NCI-H82 treated with DMSO at 0.1 percent for 48 hours (cell line): ENCODE results near the gene ARHGAP35.
"Not testable (repeated sequence)": the region's sequence is repeated elsewhere in the genome, so short reads cannot be mapped to it uniquely, and the experiment has no call there.

Source experiments
- DNase-seq: peaks from one replicate; lab custom pipeline; 2025; ENCODE audit not compliant: unreplicated experiment; lab: John Stamatoyannopoulos, UW

ARHGAP35 gene

DNA sequence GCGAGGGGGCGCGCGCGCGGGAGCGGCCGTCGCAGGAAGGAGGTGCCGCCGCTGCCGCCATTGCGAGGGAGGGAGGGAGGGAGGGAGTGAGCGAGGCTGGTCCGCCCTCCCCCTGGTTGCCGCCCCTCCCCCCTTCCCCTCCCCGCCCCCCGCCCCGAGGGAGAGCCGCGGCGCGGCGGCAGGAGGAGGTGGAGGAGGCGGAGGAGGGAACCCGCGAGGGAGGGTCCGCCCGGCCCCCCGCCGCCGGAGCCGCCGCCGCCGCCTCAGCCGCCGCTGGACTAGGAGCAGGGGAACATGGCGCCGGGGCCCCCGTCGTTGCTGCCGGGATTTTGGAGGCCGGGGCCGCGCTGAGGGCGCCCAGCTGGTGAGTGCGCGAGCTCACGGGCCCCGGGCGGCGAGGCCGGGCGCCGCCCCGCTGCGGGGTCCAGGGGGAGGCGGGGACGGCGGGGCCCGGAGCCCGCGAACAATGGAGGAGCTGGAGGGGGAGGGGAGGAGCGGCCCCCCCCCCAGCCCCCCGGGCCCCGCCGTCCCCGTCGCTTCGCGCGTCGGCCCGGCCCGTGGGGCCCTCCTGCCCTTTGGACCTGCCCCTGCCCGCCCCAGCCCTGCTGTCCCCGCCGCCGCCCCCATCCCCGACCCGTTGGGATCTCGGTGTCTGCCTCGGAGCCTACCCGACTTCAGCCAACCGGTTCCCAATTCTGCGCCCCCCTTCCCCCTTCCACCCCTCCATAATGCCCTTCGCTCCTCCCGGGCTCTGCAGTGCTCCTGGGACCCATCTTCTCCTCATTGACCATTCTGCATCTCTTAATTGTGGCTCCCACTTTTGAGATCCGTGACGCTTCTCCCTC lies at the start of gene ARHGAP35:
Gene ARHGAP35 (plus strand): TSS at position 152 of the 845 bp plus-strand sequence. CDS start 57,679 bp downstream, outside the sequence.
- no peak for DNase-seq

DNA sequence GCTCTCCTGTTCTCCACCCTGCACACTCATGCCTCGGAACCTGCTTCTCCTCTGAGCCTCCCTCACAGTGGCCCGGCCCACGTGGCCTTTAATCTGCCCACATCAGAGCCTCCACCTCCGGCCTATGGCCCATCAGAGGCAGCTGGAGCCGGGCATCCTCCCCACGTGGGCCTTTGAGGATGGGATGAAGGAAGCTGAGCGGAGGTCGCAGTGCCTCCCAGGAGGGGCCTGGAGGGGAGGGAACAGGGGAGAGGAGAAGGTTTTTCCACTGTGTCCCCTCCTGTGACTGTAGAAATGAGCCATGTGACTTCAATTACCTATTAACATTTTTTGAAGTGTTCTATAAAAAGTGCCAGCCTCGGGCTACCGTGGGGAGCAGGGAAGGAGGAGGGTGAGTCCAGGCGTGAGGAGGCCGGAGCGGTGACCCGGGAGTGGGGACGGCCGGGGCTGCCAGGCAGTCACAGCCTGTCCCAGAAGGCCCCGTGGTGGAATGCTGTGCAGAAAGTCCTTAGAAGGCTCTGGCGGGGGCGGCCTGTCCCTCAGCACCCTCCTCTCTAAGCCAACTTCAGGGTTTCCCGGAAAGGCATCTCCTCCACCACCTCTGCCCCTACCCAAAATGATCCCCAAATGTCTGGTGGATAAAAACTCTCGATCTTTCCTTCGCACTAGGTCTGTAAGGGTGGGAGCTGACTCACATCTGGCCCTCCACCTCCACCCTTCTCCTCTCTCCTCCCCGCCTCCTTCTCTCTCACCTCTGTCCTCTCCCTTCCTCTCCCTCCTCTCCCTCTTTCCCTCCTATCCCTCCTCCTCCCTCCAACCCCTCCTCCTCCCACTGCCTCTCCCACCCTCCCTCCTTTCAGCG lies 47.6 kb upstream of the ARHGAP35 start:
- no peak for DNase-seq

DNA sequence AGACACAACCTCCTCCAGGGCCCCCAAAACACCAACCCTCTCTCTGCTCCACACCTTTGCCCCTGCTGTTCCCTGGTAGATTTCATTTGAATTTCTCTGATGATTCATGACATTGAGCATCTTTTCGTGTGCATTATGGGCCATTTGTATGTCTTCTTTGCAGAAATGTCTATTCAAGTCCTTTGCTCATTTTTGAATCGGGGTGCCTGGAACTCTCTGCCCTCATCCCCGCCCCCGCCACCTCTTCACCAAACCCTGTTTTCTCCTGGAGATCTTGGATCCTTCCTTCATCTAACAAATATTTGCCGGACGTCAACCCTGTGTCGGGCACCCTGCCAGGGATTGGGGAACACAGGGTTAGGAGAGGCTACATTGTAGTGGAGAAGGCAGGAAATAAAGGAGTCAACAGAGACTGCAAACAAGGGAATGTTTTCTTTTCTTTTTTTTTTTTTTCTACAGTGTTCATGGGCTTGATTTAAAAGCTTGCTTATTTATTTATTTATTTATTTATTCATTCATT lies 46.9 kb upstream of the ARHGAP35 start:
- no peak for DNase-seq

DNA sequence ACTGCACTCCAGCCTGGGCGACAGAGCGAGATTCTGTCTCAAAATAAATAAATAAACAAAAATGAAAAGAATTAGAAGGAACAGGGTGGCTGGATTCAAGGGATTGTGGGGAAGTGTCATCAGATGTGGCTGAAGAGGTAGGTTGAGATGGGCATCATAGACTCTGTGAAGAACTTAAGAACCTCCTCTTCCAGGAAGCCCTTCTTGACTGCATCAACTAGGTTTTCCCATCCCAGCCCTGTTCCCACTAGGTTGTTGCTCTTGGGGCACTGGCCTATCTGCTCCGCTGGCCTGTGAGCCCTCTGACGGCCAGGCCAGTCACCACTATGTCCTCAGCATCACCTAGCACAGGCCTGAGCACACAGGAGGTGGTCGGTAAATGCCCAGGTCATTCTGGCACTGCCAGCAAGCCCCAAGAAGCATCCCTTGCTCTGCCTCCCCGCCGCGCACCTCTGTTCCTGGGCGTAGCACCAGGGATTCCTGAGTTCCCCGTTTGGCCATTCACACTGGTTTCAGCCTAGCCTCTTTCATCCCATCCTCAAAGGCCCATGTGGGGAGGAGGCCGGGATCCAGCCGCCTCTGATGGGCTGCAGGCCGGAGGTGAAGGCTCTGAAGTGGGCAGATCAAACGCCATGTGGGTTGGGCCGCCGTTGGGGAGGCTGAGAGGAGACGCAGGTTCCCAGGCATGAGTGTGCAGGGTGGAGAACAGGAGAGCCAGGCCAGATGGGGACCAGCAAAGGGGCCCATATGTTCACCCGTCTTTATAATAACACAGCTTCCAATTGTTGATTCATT lies 44.8 kb upstream of the ARHGAP35 start:
- no peak for DNase-seq

DNA sequence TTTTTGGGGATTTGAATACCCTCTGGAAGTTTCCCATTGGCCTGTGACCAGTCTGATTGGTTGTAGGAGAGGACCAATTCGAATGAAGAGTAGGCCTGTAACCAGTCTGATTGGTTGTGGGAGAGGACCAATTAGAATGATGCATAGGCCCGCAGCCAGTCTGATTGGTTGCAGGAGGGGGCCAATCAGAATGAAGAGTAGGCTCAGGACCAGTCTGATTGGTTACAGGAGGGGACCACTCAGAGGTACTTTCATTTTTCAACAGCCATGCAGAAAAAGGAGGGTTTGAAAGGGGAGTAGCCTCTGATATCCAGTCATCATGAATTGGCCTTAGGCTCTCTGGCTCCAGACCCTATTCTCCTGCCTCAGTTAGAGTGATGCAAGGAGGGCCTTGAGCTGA lies 42.0 kb upstream of the ARHGAP35 start:
- no peak for DNase-seq

DNA sequence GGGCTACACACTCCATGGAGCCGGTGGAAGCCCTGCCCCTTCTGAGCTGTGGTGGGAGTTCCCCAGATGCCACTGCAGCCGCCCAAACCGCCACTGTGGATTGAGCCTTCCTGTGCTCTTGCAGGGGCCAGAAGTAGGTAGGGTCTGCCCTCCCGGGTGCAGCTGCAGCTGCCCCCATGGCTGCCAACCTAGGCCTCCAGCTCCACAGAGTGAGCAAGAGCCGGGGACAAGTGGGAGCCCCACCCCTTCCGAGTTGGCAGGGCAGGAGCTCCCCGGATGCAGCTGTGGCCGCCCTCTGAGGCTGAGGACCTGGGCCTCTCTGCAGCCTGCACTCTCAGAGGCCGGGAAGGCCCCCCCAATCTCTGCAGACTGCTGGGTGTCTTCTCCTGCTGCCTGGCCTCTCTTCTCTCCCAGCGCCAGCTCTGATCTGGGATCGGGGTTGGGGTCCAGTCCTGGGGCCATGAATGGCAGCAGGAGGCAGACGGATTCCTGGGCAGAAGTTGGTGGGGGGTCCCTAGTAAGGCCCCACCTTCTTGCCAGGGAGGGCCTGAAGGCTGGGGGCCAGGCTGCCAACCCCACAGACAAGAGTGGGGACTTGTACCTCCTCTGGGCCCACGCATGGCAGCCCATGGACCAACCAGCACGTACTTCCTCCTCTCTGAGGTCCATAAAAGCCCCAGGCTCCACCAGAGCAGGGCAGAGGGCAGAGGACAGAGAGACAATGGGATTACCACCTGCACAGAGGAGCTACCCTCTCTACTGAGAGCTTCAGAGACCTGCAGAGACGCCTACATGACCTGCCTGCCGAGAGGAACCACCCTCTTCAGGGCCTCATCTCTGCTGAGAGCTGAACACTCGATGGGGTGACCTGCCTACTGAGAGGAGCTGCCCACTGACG lies 39.0 kb upstream of the ARHGAP35 start:
- DNase-seq: no peak

DNA sequence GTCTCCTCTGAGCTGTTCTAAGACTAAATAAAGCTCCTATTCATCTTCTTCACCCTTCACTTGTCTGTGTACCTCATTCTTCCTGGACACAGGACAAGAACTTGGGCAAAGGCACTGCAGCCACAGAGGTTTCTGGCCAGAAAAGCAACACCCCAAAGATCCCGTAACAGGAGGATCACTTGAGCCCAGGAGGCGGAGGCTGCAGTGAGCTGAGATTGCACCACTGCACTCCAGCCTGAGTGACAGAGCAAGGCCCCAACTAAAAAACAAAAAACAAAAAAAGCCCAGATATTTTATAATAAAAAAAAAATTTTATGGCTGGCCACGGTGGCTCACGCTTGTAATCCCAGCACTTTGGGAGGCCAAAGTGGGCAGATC lies 38.4 kb upstream of the ARHGAP35 start:
- not testable (repeated sequence) for DNase-seq

DNA sequence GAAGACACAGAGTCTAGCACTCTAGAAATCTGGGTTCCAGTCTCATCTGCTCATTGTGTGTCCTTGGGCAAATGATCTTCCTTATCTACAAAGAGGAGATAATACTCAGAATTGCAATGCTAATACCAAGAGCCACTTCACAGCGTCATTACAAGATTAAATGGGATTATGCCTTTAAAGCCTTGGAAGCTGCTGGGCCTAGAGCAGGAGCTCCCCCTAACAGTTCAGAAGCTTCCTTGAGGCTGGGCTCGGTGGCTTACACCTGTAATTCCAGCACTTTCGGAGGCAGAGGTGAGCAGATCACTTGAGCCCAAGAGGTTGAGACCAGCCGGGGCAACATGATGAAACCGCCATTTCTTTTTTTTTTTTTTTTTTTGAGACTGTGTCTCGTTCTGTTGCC lies 37.7 kb upstream of the ARHGAP35 start:
- peak; percentile 98 for DNase-seq

DNA sequence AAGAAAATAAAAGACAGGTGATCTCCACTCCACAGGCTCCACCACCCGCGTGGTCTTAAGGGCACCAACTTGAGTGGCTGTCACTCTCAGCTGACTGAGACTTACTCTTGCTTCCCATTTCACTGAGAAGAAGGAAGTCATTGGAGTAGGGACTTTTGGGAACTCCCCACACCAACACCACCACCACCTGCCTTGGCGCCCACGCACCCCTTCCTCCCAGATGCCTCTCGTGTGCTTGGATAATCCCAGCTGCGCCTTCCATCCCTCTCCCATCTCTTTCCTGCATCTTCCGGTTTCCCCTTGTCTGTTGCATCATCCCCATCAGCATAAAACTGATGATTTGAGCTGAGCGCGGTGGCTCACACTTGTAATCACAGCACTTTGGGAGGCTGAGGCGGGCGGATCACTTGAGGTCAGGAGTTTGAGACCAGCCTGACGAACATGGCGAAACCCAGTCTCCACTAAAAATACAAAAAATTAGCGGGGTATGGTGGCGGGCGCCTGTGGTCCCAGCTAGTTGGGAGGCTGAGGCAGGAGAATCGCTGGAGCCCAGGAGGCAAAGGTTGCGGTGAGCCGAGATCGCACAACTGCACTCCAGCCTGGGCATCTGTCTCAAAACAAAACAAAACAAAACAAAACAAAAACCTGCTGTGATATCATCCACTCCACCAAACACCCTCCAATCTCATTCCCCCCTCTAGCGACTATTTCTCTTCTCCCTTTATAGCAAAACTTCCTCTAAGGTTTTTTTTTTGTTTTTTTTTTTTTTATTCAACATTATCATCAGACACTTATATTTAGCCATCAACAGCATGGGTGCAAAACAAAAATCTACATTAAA lies 35.7 kb upstream of the ARHGAP35 start:
- no peak for DNase-seq

DNA sequence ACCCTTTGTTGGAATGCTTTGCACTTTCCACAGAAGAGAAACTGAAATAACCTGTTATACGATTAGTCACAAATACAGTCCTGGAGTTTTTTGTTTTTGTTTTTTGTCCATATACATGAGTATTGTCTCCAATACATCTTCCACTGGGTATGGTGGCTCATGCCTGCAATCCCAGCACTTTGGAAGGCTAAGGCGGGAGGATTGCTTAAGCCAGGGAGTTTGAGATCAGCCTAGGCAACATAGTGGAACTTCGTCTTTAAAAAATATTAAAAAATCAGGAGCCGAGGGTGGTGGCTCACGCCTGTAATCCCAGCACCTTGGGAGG lies 35.1 kb upstream of the ARHGAP35 start:
- DNase-seq: no peak

DNA sequence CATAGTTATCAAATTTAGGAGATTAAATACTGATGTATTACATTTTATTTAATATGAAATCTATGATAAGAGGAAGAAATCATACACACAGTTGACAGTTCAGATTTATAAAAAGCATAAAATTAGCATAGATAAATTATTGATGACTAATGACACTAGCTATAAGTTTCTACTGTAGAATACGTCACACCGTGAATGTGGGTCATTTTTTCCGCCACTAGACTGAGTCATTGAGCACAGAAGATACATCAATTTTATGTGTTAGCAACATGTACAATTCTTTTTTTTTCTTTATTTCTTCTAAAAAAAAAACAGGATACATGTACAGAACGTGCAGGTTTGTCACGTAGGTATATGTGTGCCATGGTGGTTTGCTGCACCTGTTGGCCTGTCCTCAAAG lies 32.3 kb upstream of the ARHGAP35 start:
- DNase-seq: no peak

DNA sequence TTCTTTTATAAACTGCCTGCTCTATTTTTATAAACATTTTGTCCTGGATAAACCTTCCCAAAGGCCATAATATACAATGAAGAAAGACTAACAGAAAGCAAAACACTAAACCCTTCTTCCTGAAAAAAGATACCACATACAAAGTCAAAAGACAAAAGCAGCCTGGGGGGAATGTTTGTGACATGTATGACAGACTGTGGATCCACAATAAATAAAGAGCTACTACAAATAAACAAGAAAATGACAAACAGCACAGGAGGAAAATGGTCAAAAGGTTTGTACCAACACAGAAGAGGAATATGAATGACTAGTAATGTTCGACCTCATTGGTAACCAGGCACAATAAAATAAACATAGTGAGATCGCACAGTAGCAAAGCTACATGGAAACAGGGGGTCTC lies 29.9 kb upstream of the ARHGAP35 start:
- no peak for DNase-seq

DNA sequence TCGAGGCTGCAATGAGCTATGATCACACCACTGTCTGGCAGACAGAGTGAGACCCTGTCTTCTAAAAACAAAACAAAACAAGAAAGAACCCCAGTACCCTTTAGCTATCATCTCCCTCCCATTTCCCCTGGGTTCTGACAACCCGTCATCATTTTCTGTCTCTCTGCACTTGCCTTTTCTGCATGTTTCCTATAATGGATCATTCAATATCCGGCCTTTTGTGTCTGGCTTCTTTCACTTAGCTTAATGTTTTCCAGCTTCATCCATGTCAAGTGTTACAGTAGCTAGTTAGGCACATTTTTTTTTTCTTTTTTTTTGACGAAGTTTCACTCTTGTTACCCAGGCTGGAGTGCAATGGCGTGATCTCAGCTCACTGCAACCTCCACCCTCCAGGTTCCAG lies 26.7 kb upstream of the ARHGAP35 start:
- no peak for DNase-seq

DNA sequence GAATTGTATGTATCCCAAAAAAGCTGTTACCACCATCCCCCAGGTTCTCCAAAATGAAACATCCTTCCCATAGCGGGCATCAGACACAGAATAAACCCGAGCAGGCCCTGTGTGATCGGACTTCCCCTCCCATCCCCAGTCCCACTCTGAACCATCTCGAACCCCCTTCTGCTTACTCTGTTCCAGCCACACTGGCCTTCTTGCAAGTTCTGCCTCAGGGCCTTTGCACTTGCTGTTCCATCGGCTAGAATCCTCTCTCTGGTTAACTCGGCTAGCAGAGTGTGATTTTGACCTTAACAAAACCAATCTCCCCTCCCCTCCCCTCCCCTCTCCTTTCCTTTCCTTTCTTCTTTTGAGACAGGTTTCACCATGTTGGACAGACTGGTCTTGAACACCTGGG lies 25.8 kb upstream of the ARHGAP35 start:
- DNase-seq: no peak

DNA sequence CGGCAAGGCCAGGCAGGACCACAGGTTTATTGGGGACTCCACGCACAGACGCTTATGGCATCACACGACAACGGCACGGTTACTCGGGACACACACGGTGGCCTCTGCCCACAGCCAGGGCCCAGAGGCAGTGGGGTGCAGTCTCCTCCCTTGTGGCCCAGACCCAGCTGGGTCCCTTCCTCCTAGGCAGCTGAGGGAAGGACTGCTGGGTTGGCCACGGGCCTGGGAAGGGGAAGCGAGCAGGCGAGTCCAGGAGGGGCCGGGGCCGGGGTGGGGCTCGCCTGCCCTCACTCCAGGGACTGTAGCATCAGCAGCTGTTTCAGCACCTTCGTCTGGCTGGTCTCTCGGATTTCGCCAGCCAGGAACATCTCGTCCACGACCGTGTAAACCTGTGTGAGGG lies 22.6 kb upstream of the ARHGAP35 start:
- no peak for DNase-seq

DNA sequence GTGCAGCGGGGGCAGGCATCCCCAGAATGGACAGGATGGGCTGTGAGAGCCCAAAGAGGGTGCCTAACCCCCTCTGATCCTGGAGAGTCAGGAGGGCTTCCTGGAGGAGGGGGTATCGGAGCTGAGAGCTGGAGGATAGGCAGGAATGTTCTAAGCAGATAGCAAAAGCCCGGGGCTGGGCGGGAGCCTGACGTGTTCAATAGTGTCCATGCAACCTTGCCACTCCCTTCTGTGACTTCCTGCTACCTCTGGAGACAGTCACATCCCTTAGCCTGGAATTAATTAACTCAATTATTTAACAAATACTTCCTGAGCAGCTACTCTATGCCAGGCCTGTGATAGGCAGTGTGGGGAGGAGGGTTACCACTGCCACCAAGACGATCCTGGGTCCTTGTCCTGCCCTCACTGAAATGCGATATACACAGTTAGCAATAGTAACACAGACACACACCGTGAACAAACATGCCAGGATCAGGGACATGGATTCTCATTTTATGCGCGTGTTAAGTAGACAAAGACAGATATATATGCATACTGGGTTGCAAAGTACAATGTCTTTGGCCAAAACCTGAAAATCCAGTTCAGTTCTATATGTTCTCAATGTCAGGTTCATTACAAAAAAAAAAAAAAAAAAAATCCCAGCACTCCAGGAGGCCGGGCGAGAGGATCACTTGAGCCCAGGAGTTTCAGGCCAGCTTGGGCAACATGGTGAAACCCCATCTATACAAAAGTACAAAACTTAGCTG lies 20.9 kb upstream of the ARHGAP35 start:
- no peak for DNase-seq

DNA sequence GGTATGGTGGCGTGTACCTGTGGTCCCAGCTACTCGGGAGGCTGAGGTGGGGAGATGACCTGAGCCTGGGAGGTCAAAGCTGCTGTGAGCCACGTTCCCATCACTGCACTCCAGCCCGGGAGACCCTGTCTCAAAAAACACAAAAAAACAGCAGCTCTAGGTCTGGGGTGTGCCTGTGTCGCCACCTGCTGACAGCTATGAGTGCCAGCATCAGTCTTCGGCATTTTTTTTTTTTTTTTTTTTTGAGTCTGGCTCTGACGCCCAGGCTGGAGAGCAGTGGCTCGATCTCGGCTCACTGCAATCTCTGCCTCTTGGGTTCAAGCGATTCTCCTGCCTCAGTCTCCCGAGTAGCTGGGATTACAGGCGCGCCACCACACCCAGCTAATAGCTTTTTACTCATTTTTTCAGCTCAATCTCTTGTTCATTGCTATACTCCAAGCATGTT lies 20.3 kb upstream of the ARHGAP35 start:
- peak; percentile 52 for DNase-seq

DNA sequence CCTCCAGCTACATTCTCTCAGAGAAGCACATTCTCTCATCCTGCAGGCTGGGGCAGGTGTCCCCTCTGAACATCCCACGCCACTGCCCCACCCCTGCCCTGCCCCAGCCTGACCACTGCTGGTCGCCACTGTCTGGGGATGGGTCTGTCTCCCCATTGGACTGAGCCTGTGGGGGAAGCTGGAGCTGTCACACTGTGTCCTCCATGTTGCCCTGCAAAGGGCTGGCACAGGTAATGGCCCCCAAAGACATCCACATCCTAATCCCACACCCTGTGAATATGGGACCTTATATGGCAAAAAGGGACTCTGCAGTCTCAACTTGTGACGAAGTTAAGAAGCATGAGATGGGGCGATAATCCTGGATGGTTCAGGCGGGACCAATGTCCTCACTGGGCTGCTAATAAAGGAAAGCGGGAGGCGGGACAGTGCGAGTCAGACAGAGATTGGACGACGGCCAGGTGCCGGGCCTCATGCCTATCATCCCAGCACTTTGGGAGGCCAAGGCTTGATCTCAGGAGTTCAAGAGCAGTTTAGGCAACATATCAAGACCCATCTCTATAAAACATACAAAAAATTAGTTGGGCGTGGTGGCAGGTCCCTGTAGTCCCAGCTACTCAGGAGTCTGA lies 19.2 kb upstream of the ARHGAP35 start:
- DNase-seq: no peak
